Measurements from ENCODE around the gene PCCA. TPM values are rescaled to one million over a fixed set of nuclear protein-coding genes. Genes with fewer than 3 reads are reported as not detected.

PCCA gene
- total and polyA plus RNA-seq, 9 donors = 23.5 to 62.4 (median 45.8) TPM

DNA sequence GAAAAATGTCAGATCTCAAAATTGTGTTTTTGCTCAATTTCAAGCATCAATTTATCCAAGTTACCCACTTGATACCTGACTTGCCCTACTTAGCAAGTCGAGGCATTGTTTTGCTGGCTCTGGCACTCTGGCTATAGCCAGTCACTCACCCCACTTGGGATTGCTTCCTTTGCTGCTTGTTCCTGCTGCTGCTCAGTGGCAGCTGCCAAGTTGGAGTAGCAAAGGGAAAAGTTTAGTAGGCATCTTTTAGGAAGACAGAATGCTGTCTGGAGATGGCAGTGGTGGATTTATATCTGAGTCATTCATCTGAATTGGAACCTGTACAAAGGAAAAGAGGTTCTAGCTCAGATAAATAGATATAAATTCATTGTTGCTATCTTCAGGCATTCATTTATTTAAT, 41.2 kb downstream of the PCCA start:
- intact Hi-C loops (cut with DNase I) = no loop called here
- H3K4me1 ChIP-seq (ENCODE audit: insufficient read depth) = peaks cover 5% of the 10 kb centered on the region
- no peak overlapping the region for H3K27ac ChIP-seq
- no peak for DNase-seq
- H3K4me3 ChIP-seq = no peak overlapping the region
- TF ChIP-seq EP300 (IDR thresholded peaks at IDR 0.05) (no peak), POLR2A (IDR thresholded peaks at IDR 0.05) (no peak)
- H3K27me3 ChIP-seq = no peaks in the 10 kb centered on the region
- H3K36me3 ChIP-seq = no peaks in the 10 kb centered on the region
- H3K9me3 ChIP-seq = no peaks in the 10 kb centered on the region
- WGBS, 3 donors = 66 to 72% (median 71%) methylated on average over 1 of the region's 1 CpG

DNA sequence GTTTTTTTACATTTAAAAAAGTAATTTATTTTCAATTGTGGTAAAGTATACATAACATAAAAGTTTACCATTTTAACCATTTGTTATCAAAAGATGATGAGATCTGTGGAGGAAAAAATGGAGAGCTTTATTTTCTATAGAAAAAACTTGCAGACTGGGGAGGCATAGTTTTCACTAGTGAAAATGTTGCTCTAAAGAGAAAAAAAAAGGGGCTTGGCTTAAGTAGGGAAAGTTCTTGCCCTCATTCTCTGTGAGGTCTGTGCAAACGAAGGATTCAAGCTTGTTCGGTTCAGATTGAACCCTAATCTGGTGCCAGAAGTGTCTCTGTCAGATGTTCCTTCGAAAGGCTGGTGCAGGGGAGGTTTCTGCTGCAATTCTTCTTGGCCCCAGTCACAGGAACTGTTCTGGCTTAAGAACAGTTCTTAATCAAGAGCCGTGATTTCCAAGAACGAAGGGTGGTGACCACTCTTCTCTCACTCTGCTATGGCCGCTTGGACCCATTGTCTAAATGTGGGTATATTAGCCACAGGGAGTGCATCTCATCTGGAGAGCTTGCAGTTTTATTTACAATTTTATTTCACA, 42.1 kb downstream of the PCCA start:
- Histone ChIP-seq H3K27me3 (no peaks in the 10 kb centered on the region), H3K27ac (no peak overlapping the region), H3K4me1 (ENCODE audit: insufficient read depth) (peaks cover 5% of the 10 kb centered on the region), H3K36me3 (no peaks in the 10 kb centered on the region), H3K4me3 (no peak overlapping the region), H3K9me3 (no peaks in the 10 kb centered on the region)
- intact Hi-C loops (cut with DNase I) = no loop called here
- DNase-seq = no peak
- 17 to 32% (median 24%) methylated on average over 6 of the region's 6 CpGs for WGBS, 3 donors
- TF ChIP-seq EP300 (IDR thresholded peaks at IDR 0.05) (no peak), POLR2A (IDR thresholded peaks at IDR 0.05) (no peak)
- TF ChIP-seq, protein P1, sequence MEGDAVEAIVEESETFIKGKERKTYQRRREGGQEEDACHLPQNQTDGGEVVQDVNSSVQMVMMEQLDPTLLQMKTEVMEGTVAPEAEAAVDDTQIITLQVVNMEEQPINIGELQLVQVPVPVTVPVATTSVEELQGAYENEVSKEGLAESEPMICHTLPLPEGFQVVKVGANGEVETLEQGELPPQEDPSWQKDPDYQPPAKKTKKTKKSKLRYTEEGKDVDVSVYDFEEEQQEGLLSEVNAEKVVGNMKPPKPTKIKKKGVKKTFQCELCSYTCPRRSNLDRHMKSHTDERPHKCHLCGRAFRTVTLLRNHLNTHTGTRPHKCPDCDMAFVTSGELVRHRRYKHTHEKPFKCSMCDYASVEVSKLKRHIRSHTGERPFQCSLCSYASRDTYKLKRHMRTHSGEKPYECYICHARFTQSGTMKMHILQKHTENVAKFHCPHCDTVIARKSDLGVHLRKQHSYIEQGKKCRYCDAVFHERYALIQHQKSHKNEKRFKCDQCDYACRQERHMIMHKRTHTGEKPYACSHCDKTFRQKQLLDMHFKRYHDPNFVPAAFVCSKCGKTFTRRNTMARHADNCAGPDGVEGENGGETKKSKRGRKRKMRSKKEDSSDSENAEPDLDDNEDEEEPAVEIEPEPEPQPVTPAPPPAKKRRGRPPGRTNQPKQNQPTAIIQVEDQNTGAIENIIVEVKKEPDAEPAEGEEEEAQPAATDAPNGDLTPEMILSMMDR (IDR thresholded peaks at IDR 0.05) = no peak

DNA sequence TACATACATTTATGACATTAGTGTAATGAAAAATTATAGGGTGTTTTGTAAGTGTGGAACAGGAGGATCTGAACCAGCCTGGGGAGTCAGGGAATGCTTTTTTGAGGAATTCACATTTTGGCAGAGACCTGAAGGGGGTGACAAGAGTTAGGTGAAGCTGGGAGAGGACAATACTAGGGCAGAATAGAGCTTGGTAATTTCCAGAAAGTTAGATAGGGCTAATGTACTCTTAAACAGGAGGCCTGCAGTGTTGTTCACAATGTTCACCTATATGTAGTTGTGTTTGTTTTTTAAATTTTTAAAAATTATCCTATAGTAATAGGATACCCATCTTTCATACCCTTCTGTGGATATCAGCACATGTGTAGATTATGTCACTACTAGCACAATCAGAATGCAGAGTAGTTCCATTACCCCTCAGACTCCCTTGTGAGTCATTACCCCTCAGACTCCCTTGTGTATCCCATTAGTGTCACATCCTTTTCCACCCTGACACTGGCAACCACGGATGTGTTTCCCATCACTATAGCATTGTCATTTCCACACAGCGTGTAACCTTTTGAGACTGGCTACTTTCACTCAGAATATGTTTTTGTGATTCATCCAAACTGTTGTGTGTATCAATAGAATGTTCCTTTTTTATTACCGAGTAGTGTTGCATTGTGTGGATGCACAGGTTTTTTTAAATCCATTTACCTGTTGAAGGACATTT, 43.1 kb downstream of the PCCA start:
- Histone ChIP-seq H3K27me3 (no peaks in the 10 kb centered on the region), H3K27ac (no peak overlapping the region), H3K36me3 (no peaks in the 10 kb centered on the region), H3K4me1 (ENCODE audit: insufficient read depth) (peaks cover 5% of the 10 kb centered on the region), H3K9me3 (no peaks in the 10 kb centered on the region), H3K4me3 (no peak overlapping the region)
- TF ChIP-seq POLR2A (IDR thresholded peaks at IDR 0.05) (no peak), EP300 (IDR thresholded peaks at IDR 0.05) (no peak)
- TF ChIP-seq, protein P1 (IDR thresholded peaks at IDR 0.05) = no peak
- WGBS, 3 donors = 80 to 87% (median 83%) methylated on average over 3 of the region's 3 CpGs
- intact Hi-C loops (cut with DNase I) = no loop called here
- DNase-seq = no peak

DNA sequence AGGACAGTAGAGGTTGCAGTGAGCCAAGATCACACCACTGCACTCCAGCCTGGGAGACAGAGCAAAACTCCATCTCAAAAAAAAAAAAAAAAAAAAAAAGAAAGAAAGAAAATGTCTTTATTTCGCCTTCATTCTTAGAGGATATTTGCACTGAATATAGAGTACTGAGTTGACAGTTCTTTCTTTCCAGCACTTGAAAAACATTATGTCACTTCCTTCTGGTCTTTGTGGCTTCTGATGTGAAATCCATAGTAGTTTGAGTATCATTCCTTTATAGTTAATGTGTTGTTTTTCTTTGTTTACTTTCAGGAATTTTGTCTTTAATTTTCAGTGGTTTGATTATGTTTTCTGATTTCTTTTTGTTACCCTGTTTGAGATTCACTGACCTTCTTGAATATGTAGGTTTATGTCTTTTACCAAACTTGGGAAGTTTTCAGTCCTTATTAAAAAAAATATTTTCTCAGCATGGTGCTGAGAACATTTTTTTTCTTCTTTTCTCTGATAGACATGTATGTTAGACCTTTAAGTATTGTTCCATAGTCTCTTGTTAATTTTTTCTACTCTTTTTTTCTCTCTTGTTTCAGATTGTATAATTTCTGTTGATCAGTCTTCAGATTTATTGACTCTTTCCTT, 50.1 kb downstream of the PCCA start:
- intact Hi-C loops (cut with DNase I) = no loop called here
- Histone ChIP-seq H3K27ac (no peak overlapping the region), H3K27me3 (no peaks in the 10 kb centered on the region), H3K4me3 (no peak overlapping the region), H3K9me3 (no peaks in the 10 kb centered on the region), H3K36me3 (no peaks in the 10 kb centered on the region), H3K4me1 (ENCODE audit: insufficient read depth) (no peaks in the 10 kb centered on the region)
- WGBS, 3 donors = 91 to 98% (median 95%) methylated on average over 1 of the region's 1 CpG
- no peak for TF ChIP-seq EP300 (IDR thresholded peaks at IDR 0.05)
- TF ChIP-seq POLR2A (IDR thresholded peaks at IDR 0.05) = no peak
- TF ChIP-seq, protein P1 (IDR thresholded peaks at IDR 0.05) = no peak
- DNase-seq = no peak

DNA sequence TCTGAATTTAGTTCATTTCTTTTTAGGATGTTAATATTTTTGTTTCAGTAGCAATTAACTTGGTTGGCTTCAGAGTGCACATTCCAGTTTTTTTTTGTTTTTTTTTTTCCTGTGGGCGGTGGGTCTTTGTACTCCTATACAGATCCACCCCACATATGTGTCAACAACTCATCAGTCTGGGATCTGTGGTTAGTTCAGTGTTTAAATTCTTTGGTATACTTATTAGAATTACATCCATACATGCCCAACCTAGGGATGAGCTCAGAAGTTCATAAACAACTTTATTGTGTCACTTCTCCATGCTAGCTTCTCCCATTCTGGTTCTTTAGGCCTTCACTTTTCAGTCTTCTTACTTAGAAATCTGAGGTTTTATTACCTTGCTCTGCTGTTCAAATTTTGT, 50.9 kb downstream of the PCCA start:
- Histone ChIP-seq H3K9me3 (no peaks in the 10 kb centered on the region), H3K4me1 (ENCODE audit: insufficient read depth) (no peaks in the 10 kb centered on the region), H3K4me3 (no peak overlapping the region), H3K27ac (no peak overlapping the region), H3K27me3 (no peaks in the 10 kb centered on the region), H3K36me3 (no peaks in the 10 kb centered on the region)
- TF ChIP-seq, protein P1 (IDR thresholded peaks at IDR 0.05) = no peak
- TF ChIP-seq EP300 (IDR thresholded peaks at IDR 0.05) (no peak), POLR2A (IDR thresholded peaks at IDR 0.05) (no peak)
- WGBS, 3 donors = 85 to 87% (median 87%) methylated on average over 1 of the region's 1 CpG
- intact Hi-C loops (cut with DNase I) = no loop called here
- DNase-seq = no peak
